Ascending aorta (tissue), 2 donors: ENCODE data around the gene PTPRR. TPM values are rescaled to one million over a fixed set of nuclear protein-coding genes. Genes with fewer than 3 reads are reported as not detected.

Source experiments
- DNase-seq, 2 donors: peaks; one replicate each; pipeline ENCODE4 v3.0.0-alpha.2; 2019; ENCODE audit warnings: low spot score in 2 of 2
- H3K27ac ChIP-seq, 2 donors: fragments of 200-600 bp; sonication (generic); one replicate each; pipeline ENCODE4 v1.5.1; 2016 to 2017; ENCODE audit warnings: mild to moderate bottlenecking in 1 of 2
- H3K27me3 ChIP-seq: fragments of 200-600 bp; sonication (generic); one replicate; pipeline ENCODE4 v1.5.1; 2017
- H3K36me3 ChIP-seq, 2 donors: fragments of 200-600 bp; sonication (generic); one replicate each; pipeline ENCODE4 v1.5.1; 2016
- H3K4me1 ChIP-seq, 2 donors: fragments of 200-600 bp; sonication (generic); one replicate each; pipeline ENCODE4 v1.5.1; 2016 to 2017; ENCODE audit warnings: mild to moderate bottlenecking in 1 of 2
- H3K4me3 ChIP-seq, 2 donors: fragments of 200-600 bp; sonication (generic); one replicate each; pipeline ENCODE4 v1.5.1; 2016 to 2017; ENCODE audit warnings: mild to moderate bottlenecking in 1 of 2
- H3K9me3 ChIP-seq, 2 donors: fragments of 200-600 bp; sonication (generic); one replicate each; pipeline ENCODE4 v1.5.1; 2016
- intact Hi-C: fragments of 100-400 bp; cut with DNase I; formaldehyde crosslinking; loops from one replicate; pipeline ENCODE4 v1.15.1; 2023
- total RNA-seq: library from RNA; depleted of rRNA; stranded (reverse); fragments of >200 nt; gene quantifications from one replicate; pipeline ENCODE4 v1.1.0, GENCODE V29; 2016
- TF ChIP-seq, protein P1 (sequence below), 3 experiments: fragments of 200-600 bp in 2 of 3; fragments of 450-650 bp in 1 of 3; sonication (generic) in 2 of 3; IDR thresholded peaks; one replicate each; pipeline ENCODE4 v1.5.1; 2016 to 2019; ENCODE audit warnings: antibody characterized with exemption in 3 of 3, mild to moderate bottlenecking in 1 of 3, moderate library complexity in 1 of 3

The PTPRR gene
- total RNA-seq, 1 donor from 2014 or later, result not detected

- Histone ChIP-seq H3K9me3 (no peaks in the 10 kb centered on the region), H3K27ac (no peak overlapping the region), H3K4me3 (no peak overlapping the region), H3K4me1 (no peaks in the 10 kb centered on the region), H3K36me3 (no peaks in the 10 kb centered on the region), H3K27me3 (no peaks in the 10 kb centered on the region)
- DNase-seq, result no peak
- TF ChIP-seq, protein P1, sequence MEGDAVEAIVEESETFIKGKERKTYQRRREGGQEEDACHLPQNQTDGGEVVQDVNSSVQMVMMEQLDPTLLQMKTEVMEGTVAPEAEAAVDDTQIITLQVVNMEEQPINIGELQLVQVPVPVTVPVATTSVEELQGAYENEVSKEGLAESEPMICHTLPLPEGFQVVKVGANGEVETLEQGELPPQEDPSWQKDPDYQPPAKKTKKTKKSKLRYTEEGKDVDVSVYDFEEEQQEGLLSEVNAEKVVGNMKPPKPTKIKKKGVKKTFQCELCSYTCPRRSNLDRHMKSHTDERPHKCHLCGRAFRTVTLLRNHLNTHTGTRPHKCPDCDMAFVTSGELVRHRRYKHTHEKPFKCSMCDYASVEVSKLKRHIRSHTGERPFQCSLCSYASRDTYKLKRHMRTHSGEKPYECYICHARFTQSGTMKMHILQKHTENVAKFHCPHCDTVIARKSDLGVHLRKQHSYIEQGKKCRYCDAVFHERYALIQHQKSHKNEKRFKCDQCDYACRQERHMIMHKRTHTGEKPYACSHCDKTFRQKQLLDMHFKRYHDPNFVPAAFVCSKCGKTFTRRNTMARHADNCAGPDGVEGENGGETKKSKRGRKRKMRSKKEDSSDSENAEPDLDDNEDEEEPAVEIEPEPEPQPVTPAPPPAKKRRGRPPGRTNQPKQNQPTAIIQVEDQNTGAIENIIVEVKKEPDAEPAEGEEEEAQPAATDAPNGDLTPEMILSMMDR (IDR thresholded peaks at IDR 0.05), result no peak
- intact Hi-C loops, result no loop called here
Observed at GRCh38 chr12:70698345-70698744, 222.2 kb downstream of the PTPRR start.

DNA sequence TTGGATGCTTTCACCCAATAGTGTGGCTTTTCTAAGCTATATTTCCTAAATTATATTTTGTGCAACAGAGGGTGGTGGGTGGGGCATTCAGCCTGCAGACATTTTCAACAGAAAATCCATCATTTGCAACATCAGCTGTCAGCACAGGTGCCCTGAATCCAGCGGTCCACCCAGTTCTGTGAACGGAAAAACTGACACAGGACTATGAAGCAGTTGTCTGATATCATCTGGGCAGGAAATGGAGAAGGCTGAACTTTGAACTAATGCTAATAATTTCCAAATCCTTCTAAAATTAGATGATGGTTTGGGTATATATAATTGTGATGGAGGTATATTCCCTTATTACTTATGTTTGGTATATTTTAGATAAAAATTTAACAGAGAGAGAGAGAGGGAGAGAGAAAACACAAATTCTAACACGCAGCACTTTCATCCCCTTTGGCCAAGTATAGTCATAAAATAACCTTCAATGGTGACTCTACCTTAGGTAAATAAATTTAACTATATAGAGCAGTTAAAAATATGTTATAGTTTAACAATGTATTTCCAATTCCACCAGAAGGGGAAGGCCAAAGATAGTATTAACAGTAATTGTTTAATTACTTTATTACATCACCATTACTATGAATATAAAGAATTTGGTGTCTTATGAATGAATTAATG lies 225.0 kb downstream of the PTPRR start:
- Histone ChIP-seq H3K4me3 (no peak overlapping the region), H3K9me3 (no peaks in the 10 kb centered on the region), H3K4me1 (no peaks in the 10 kb centered on the region), H3K36me3 (no peaks in the 10 kb centered on the region), H3K27me3 (no peaks in the 10 kb centered on the region), H3K27ac (no peak overlapping the region)
- intact Hi-C loops, result no loop called here
- DNase-seq, result no peak
- TF ChIP-seq, protein P1 (IDR thresholded peaks at IDR 0.05), result no peak

- Histone ChIP-seq H3K27ac (no peak overlapping the region), H3K27me3 (no peaks in the 10 kb centered on the region), H3K4me3 (no peak overlapping the region), H3K36me3 (no peaks in the 10 kb centered on the region), H3K4me1 (no peaks in the 10 kb centered on the region), H3K9me3 (no peaks in the 10 kb centered on the region)
- no peak for DNase-seq
- intact Hi-C loops, result no loop called here
- TF ChIP-seq, protein P1 (IDR thresholded peaks at IDR 0.05), result peak in 2 of 3 experiments; percentile 12 to 31
Observed at GRCh38 chr12:70692681-70693288, 227.8 kb downstream of the PTPRR start.

DNA sequence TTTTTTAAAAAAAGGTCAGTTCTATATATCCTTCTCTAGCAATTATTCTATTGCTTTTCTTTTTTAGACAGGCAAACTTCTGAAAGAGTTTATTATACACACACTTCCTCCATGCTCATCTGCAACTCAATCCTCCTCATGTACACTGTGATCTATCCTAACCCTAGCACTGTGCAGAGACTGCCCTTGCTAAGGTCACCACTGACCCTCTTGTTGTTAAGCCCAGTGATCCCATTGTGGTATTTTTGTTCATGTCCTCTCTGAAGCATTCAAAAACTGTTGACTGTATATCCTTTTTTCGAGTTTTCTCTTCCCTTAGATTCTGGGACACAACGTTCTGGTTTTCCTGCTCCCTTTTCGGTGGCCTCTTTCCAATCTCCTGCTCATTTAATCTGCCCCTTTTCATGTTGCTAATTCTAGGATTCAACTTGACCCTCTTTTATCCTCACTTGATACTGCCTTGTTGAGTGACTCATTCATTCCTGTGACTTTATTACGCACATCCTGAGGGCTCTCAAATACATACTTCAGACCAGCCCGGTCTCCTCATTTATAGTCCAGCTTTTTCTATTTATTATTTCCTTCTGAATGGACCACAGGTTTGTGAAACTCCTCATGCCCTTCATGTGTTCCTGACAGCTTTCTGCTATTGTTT lies 229.4 kb downstream of the PTPRR start:
- Histone ChIP-seq H3K4me3 (no peak overlapping the region), H3K27me3 (no peaks in the 10 kb centered on the region), H3K4me1 (no peaks in the 10 kb centered on the region), H3K9me3 (no peaks in the 10 kb centered on the region), H3K36me3 (no peaks in the 10 kb centered on the region), H3K27ac (no peak overlapping the region)
- DNase-seq, result no peak
- TF ChIP-seq, protein P1 (IDR thresholded peaks at IDR 0.05), result no peak
- intact Hi-C loops, result no loop called here

DNA sequence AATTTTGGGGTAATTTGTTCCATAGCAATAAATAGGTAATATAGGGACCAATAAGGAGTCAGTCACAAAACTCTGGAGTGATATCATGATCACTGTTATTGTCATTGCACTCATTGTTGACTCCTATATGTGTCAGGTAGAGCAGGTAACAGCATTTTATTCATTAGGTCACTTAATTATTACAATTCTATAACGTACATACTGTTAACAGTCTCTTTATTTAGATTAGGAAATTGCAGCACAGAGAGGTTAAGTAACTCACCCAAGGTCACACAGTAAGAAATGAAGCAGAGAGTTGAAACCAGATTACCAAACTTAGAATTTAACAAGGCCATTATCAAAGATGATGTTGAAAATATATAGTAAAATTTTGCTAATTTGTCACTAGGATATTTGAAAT lies 233.6 kb downstream of the PTPRR start:
- intact Hi-C loops, result no loop called here
- TF ChIP-seq, protein P1 (IDR thresholded peaks at IDR 0.05), result no peak

More for the DNA sequence above, 233.6 kb downstream of the PTPRR start:
- DNase-seq, result no peak
- Histone ChIP-seq H3K9me3 (no peaks in the 10 kb centered on the region), H3K4me3 (no peak overlapping the region), H3K27ac (no peak overlapping the region), H3K36me3 (no peaks in the 10 kb centered on the region), H3K27me3 (no peaks in the 10 kb centered on the region), H3K4me1 (no peaks in the 10 kb centered on the region)
